PC-3 (cell line): ENCODE data around the gene EGFL7. TPM values are rescaled to one million over a fixed set of nuclear protein-coding genes. Genes with fewer than 3 reads are reported as not detected.

Experiments used
- ATAC-seq: fragments of 200-7000 bp; cut with Tn5 transposase; 2 replicates; pipeline ENCODE4 v1.9.1; 2020; ENCODE audit warnings: mild to moderate bottlenecking, moderate library complexity
- BruUV-seq: library from RNA; stranded (reverse); fragments of 400-500 nt; replicated peaks from 2 replicates; lab custom pipeline; 2021; lab: Mats Ljungman, UMichigan
- CTCF ChIA-PET: fragments of 300-600 bp; sonication (Branson Sonifier 250); formaldehyde crosslinking; loops from one replicate; lab custom pipeline; 2022; ENCODE audit warnings: antibody characterized with exemption; lab: Charles Lee
- POLR2A ChIA-PET: fragments of 300-600 bp; sonication (Branson Sonifier 250); formaldehyde crosslinking; loops from one replicate; lab custom pipeline; 2022; ENCODE audit warnings: antibody characterized with exemption; ENCODE audit not compliant: unreplicated experiment; lab: Charles Lee
- DNase-seq: peaks from one replicate; pipeline ENCODE4 v3.0.0-alpha.2; 2015
- H2AFZ ChIP-seq: fragments of 300-600 bp; sonication (generic); 2 replicates; pipeline ENCODE4 v1.6.0; 2016; ENCODE audit warnings: antibody characterized with exemption, low read length
- H3F3A ChIP-seq: fragments of 300-600 bp; sonication (generic); one replicate; pipeline ENCODE4 v1.6.0; 2017; ENCODE audit warnings: antibody characterized with exemption, low read length, control low read depth, mild to moderate bottlenecking; ENCODE audit not compliant: unreplicated experiment
- H3K27ac ChIP-seq: fragments of 300-600 bp; sonication (generic); 2 replicates; pipeline ENCODE4 v1.5.1; 2016; ENCODE audit warnings: mild to moderate bottlenecking, low read length
- H3K27me3 ChIP-seq: fragments of 300-600 bp; sonication (generic); 2 replicates; pipeline ENCODE4 v1.6.1; 2016; ENCODE audit warnings: low read length, mixed read lengths
- H3K36me3 ChIP-seq: fragments of 300-600 bp; sonication (generic); 2 replicates; pipeline ENCODE4 v1.6.1; 2016; ENCODE audit warnings: low read depth, mixed run types, low read length, mixed read lengths
- H3K4me1 ChIP-seq: fragments of 300-600 bp; sonication (generic); 2 replicates; pipeline ENCODE4 v1.5.1; 2016; ENCODE audit warnings: low read length; ENCODE audit not compliant: insufficient read depth
- H3K4me2 ChIP-seq: fragments of 300-600 bp; sonication (generic); 2 replicates; pipeline ENCODE4 v1.6.0; 2016; ENCODE audit warnings: low read length
- H3K4me3 ChIP-seq: fragments of 300-600 bp; sonication (generic); 2 replicates; pipeline ENCODE4 v1.5.1; 2016; ENCODE audit warnings: mild to moderate bottlenecking, low read length, mixed read lengths
- H3K79me2 ChIP-seq: fragments of 300-600 bp; sonication (generic); 2 replicates; pipeline ENCODE4 v1.6.1; 2017; ENCODE audit warnings: low read length, mixed read lengths
- H3K9ac ChIP-seq: fragments of 300-600 bp; sonication (generic); 2 replicates; pipeline ENCODE4 v1.6.0; 2016; ENCODE audit warnings: mild to moderate bottlenecking, low read length
- H3K9me2 ChIP-seq: fragments of 300-600 bp; sonication (generic); replicated peaks from 2 replicates; pipeline ENCODE4 v1.6.1; 2016; ENCODE audit warnings: mixed run types, low read length, mixed read lengths
- H3K9me3 ChIP-seq: fragments of 300-600 bp; sonication (generic); 2 replicates; pipeline ENCODE4 v1.6.1; 2016; ENCODE audit warnings: low read length, mixed read lengths
- H4K20me1 ChIP-seq: fragments of 300-600 bp; sonication (generic); 2 replicates; pipeline ENCODE4 v1.6.1; 2016; ENCODE audit warnings: low read length, mixed read lengths
- EZH2 ChIP-seq: fragments of 300-600 bp; sonication (generic); IDR thresholded peaks from one replicate; pipeline ENCODE4 v1.6.1; 2017; ENCODE audit warnings: antibody characterized with exemption, mild to moderate bottlenecking, low read length; ENCODE audit not compliant: unreplicated experiment
- EZH2phosphoT487 ChIP-seq: fragments of 300-600 bp; sonication (generic); IDR thresholded peaks from 2 replicates; pipeline ENCODE4 v1.6.1; 2018; ENCODE audit warnings: mild to moderate bottlenecking, antibody characterized with exemption, low read length, borderline replicate concordance
- intact Hi-C: fragments of 100-400 bp; cut with micrococcal nuclease; formaldehyde crosslinking; loops from 2 replicates; pipeline ENCODE4 v1.9.0; 2023
- total RNA-seq: library from RNA; depleted of rRNA; stranded (reverse); fragments of >200 nt; gene quantifications from 2 replicates; pipeline ENCODE4 v1.2.3, GENCODE V29; 2014
- TF ChIP-seq, protein P1 (sequence below): fragments of 300-600 bp; sonication (generic); conservative IDR thresholded peaks from 2 replicates; pipeline ENCODE4 v1.5.1; 2017; ENCODE audit warnings: antibody characterized with exemption, low read depth, mild to moderate bottlenecking, low read length

The EGFL7 gene
- total RNA-seq, 1 experiment from 2014 or later = 23.1 TPM

GRCh38 chr9:136643596-136644342 is 18.9 kb upstream of the EGFL7 start:
- peak overlapping the region; percentile 71 for H2AFZ ChIP-seq
- H3K9me3 ChIP-seq = no peaks in the 10 kb centered on the region
- H3K36me3 ChIP-seq = no peaks in the 10 kb centered on the region
- no peak overlapping the region for H3K27ac ChIP-seq
- H3K4me1 ChIP-seq = peaks cover 5% of the 10 kb centered on the region
- DNase-seq (no peak), ATAC-seq (peak; percentile 30)
- peak overlapping the region; percentile 77 for H3K4me2 ChIP-seq
- H3K4me3 ChIP-seq = peak overlapping the region; percentile 53
- no peaks in the 10 kb centered on the region for H3K27me3 ChIP-seq
- CTCF ChIA-PET = interaction anchor here (0.6 to 1.0 kb wide), 2 partner anchors 14 to 52 kb away, joined by 3 to 4 read pairs; no protein-coding TSS in a partner anchor
- no peak overlapping the region; the same call in 1 of the 2 replicates for H3K9ac ChIP-seq
- no peaks in the 10 kb centered on the region for H4K20me1 ChIP-seq
- TF ChIP-seq EZH2 = no peak
- TF ChIP-seq, protein P1, sequence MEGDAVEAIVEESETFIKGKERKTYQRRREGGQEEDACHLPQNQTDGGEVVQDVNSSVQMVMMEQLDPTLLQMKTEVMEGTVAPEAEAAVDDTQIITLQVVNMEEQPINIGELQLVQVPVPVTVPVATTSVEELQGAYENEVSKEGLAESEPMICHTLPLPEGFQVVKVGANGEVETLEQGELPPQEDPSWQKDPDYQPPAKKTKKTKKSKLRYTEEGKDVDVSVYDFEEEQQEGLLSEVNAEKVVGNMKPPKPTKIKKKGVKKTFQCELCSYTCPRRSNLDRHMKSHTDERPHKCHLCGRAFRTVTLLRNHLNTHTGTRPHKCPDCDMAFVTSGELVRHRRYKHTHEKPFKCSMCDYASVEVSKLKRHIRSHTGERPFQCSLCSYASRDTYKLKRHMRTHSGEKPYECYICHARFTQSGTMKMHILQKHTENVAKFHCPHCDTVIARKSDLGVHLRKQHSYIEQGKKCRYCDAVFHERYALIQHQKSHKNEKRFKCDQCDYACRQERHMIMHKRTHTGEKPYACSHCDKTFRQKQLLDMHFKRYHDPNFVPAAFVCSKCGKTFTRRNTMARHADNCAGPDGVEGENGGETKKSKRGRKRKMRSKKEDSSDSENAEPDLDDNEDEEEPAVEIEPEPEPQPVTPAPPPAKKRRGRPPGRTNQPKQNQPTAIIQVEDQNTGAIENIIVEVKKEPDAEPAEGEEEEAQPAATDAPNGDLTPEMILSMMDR = no peak
- no peak for TF ChIP-seq EZH2phosphoT487
- no peaks in the 10 kb centered on the region for H3F3A ChIP-seq
- no peaks in the 10 kb centered on the region for H3K9me2 ChIP-seq
- intact Hi-C loops = no loop called here
- no TSS peak for BruUV-seq
- POLR2A ChIA-PET = no interaction called here
- no peaks in the 10 kb centered on the region for H3K79me2 ChIP-seq

DNA sequence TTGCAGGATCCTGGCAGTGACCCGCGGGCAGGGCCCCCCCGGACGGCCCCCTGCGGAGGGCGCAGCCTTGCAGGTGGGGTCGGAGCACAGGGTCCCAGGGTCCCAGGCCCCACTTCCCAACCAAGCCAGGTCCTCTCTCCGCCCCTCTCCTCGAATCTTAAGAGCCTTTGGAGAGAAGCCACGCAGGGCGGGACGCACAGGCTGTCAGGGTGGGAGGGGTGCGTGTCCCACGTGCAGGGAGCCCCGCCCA is 18.4 kb upstream of the EGFL7 start:
- peak overlapping the region; percentile 53 for H3K4me3 ChIP-seq
- H2AFZ ChIP-seq = peak overlapping the region; percentile 71
- POLR2A ChIA-PET = no interaction called here
- CTCF ChIA-PET = interaction anchor here (0.6 to 1.0 kb wide), 2 partner anchors 13 to 51 kb away, joined by 3 to 4 read pairs; no protein-coding TSS in a partner anchor
- H3K4me1 ChIP-seq = peaks cover 5% of the 10 kb centered on the region
- peak overlapping the region; percentile 77 for H3K4me2 ChIP-seq
- ATAC-seq (no peak), DNase-seq (no peak)
- no TSS peak for BruUV-seq
- H3K79me2 ChIP-seq = no peaks in the 10 kb centered on the region
- no peak overlapping the region for H3K27ac ChIP-seq
- TF ChIP-seq, protein P1 = no peak
- TF ChIP-seq EZH2 (no peak), EZH2phosphoT487 (no peak)
- no peaks in the 10 kb centered on the region for H4K20me1 ChIP-seq
- intact Hi-C loops = no loop called here
- H3K36me3 ChIP-seq = no peaks in the 10 kb centered on the region
- no peaks in the 10 kb centered on the region for H3F3A ChIP-seq
- H3K9ac ChIP-seq = no peak overlapping the region; the same call in 1 of the 2 replicates
- H3K9me3 ChIP-seq = no peaks in the 10 kb centered on the region
- H3K9me2 ChIP-seq = no peaks in the 10 kb centered on the region
- no peaks in the 10 kb centered on the region for H3K27me3 ChIP-seq
